Lower leg skin (tissue), 4 donors: ENCODE results near the gene FOXP1. TPM values are rescaled to one million over a fixed set of nuclear protein-coding genes. Genes with fewer than 3 reads are reported as not detected.

Source experiments
- DNase-seq, 2 donors: peaks; one replicate each; pipeline ENCODE4 v3.0.0-alpha.2; 2019; ENCODE audit warnings: low spot score in 2 of 2
- H3K4me3 ChIP-seq: fragments of 200-600 bp; sonication (generic); 2 replicates; pipeline ENCODE4 v1.5.1; 2017; ENCODE audit warnings: mild to moderate bottlenecking, low read depth; ENCODE audit not compliant: poor library complexity, severe bottlenecking
- CTCF ChIP-seq, 3 donors: fragments of 450-650 bp; IDR thresholded peaks; one replicate each; pipeline ENCODE4 v1.5.1; 2016; ENCODE audit warnings: antibody characterized with exemption in 3 of 3, mild to moderate bottlenecking in 3 of 3, moderate library complexity in 2 of 3
- POLR2A ChIP-seq, 2 donors: fragments of 450-650 bp; IDR thresholded peaks; one replicate each; pipeline ENCODE4 v1.6.1; 2016 to 2017; ENCODE audit warnings: antibody characterized with exemption in 2 of 2, mild to moderate bottlenecking in 1 of 2, moderate library complexity in 1 of 2
- WGBS, 2 donors: methylation state at CpG; one replicate each; pipeline ENCODE4 v1.1.5; 2018; 5-methylcytosine and 5-hydroxymethylcytosine counted together
- intact Hi-C: fragments of 100-400 bp; cut with DNase I; formaldehyde crosslinking; loops from one replicate; pipeline ENCODE4 v1.15.0; 2023; ENCODE audit warnings: low total_unique reads
- total RNA-seq, 4 donors: library from RNA; depleted of rRNA; stranded (reverse); fragments of >200 nt; gene quantifications; one replicate each; pipeline ENCODE4 v1.1.0, GENCODE V29; 2016

The FOXP1 gene
- total RNA-seq, 4 donors from 2014 or later, result 46.6 to 66.6 (median 55.2) TPM

- DNase-seq, result no peak
- intact Hi-C loops, result no loop called here
- 62 to 73% methylated on average over 3 of the region's 3 CpGs for WGBS, 2 donors
Measured at GRCh38 chr3:70943886-70944285, 639.6 kb downstream of the FOXP1 start.

DNA sequence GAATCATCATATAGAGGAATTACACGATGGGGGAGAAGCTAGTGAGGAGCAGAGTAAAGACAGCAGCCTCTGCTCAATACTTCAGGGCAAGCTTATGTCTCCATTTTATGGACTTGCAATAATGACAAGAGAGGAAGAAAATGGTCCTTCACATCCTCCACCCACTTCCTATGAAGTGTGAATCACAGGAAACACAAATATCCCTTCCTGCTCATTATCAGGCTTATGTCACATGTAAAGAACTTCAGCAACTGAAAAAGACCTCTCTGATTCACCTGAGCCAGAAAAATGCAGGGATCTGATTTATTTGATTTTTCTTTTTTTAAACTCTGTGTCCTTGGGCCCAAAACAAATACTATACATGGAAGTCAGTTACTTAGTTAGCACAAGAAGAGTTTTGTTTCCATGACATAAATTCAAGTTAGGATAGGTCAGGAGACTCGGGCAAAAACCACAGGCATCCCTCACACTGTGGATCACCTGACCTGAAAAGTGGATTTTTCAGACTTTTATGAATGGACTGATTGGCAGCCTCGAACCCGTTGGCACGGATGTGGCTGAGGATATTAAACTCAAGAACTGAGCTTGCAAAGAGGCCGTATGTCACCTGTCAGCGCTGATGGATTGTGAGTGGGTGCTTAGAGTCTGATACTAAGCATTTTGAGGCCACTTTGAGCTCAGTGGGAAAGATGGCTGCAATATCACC, 650.3 kb downstream of the FOXP1 start:
- 89% methylated on average over 7 of the region's 7 CpGs for WGBS, 2 donors
- H3K4me3 ChIP-seq, result no peak overlapping the region
- no peak for TF ChIP-seq POLR2A (IDR thresholded peaks at IDR 0.05)
- TF ChIP-seq CTCF (IDR thresholded peaks at IDR 0.05), result no peak
- intact Hi-C loops, result no loop called here
- no peak for DNase-seq

More at GRCh38 chr3:70943886-70944285, 639.6 kb downstream of the FOXP1 start:
- TF ChIP-seq CTCF (IDR thresholded peaks at IDR 0.05), result no peak
- TF ChIP-seq POLR2A (IDR thresholded peaks at IDR 0.05), result no peak
- no peak overlapping the region for H3K4me3 ChIP-seq

DNA sequence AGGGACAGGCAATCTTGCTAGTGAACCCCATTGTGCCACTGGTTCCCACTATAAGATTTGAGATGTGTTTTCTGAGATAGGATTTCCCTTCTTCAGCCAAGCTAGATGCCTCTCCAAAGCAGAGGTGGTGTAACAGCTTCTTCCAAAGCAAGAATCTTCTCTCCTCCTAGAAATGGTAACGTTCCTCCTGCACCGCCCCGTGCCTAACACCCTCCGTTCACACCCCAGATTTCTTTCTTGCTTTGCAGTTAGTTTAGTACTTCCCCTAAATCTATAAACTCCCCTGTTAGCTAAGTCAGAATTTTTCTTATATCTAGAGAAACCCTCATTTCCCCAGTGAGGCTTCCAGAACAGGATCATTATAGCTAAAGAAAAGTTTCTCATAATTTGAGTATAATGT, 653.5 kb downstream of the FOXP1 start:
- no peak for TF ChIP-seq POLR2A (IDR thresholded peaks at IDR 0.05)
- TF ChIP-seq CTCF (IDR thresholded peaks at IDR 0.05), result no peak
- no peak for DNase-seq
- no peak overlapping the region for H3K4me3 ChIP-seq
- intact Hi-C loops, result no loop called here
- 92 to 97% methylated on average over 4 of the region's 4 CpGs for WGBS, 2 donors

GRCh38 chr3:70927239-70927638, 656.3 kb downstream of the FOXP1 start:
- 96 to 99% methylated on average over 4 of the region's 4 CpGs for WGBS, 2 donors
- DNase-seq, result no peak
- no peak overlapping the region for H3K4me3 ChIP-seq
- intact Hi-C loops, result no loop called here
- TF ChIP-seq POLR2A (IDR thresholded peaks at IDR 0.05) (no peak), CTCF (IDR thresholded peaks at IDR 0.05) (no peak)

DNA sequence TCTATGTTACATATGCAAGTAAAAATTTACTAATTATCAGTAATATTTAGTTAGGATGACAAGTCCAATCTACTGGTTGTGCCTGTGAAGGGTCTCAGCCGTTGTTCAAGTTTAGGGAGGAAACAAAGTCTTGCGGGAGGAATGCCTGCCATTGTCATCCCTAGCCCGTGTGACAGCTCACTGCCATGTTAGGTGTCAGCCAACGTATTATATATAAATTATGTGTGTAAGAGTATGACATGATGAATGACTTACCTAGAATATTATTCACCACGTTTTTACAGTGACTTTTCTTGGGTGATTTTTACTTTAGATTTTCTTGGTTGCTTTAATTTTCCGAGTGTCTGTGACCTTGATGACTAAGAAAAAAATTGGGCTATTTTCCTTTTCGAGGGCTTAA, 656.7 kb downstream of the FOXP1 start:
- intact Hi-C loops, result no loop called here
- H3K4me3 ChIP-seq, result no peak overlapping the region
- TF ChIP-seq POLR2A (IDR thresholded peaks at IDR 0.05), result no peak
- no peak for TF ChIP-seq CTCF (IDR thresholded peaks at IDR 0.05)
- WGBS, 2 donors, result 84% methylated on average over 7 of the region's 7 CpGs
- DNase-seq, result no peak

DNA sequence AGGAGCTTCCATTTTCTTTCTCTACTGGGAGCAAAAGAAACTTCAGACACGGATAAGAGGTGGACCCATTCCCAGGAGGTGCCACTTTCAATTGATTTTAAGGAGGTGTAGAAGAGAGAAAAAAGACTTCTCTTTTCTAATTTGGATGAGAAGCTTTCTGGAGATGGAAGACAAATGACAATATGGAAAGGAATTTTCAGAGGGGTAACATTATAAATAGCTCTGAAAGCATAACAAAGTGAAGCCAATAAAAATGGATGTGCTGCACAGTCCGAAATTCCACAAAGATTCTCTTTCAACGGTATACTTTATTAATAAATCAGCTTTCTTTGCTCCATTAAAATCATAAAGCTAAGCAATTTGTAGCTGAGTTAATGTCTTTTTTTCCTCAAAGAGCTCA, 663.9 kb downstream of the FOXP1 start:
- 75 to 81% methylated on average over 3 of the region's 3 CpGs for WGBS, 2 donors

More for the DNA sequence above, 663.9 kb downstream of the FOXP1 start:
- no peak overlapping the region for H3K4me3 ChIP-seq
- intact Hi-C loops, result no loop called here
- TF ChIP-seq CTCF (IDR thresholded peaks at IDR 0.05), result no peak
- no peak for TF ChIP-seq POLR2A (IDR thresholded peaks at IDR 0.05)
- DNase-seq, result no peak
